NCI-H82 (cell line): ENCODE data around the gene BRIP1.
A peak's percentile ranks its signal among the peaks of the same experiment; 100 is the strongest.

Experiments
- DNase-seq: peaks from one replicate; lab custom pipeline; 2025; lab: John Stamatoyannopoulos, UW

Gene BRIP1

DNA sequence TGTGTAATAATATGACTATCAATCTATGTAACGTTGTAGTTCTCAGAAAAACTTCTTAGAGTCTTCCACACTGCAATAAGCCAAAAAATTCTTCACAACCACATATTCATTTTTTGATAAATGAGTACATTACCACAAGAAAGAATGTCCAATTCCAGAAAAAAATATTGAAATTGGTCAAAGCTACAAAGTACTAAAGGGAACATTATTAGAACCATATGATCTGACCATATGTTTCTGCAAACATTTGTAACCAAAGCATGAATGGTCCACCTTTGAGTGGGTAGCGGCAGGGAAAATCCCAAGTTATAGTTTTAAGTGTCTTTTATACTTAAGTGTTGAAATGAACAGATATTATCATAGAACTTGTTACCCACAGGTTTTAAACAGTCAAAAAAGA is 200.6 kb downstream of the BRIP1 start:
- DNase-seq: no peak

DNA sequence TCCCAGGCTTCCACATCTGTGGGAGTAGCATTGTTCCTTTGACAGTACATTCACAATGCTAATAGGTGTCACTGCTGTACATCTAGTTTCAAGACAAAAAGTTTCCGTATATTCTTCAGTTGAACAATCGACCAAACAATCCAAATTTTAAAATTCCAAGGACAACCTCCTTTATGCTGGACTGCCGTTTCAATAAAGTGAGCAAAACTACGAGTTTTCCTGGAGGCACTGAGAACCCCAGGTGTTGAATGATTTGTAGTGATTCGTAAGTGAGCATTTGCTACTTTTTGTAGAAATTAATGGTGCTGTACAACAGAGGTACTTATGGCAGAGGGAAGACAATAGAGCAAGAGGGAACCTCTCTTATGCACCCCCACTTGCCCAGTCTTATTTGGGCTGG is 201.1 kb downstream of the BRIP1 start:
- DNase-seq: no peak

- DNase-seq: peak; percentile 74
Observed at GRCh38 chr17:61660746-61661485, 202.4 kb downstream of the BRIP1 start.

GRCh38 chr17:61659437-61659836 is 203.9 kb downstream of the BRIP1 start:
- DNase-seq: no peak

GRCh38 chr17:61658183-61658582 is 205.1 kb downstream of the BRIP1 start:
- DNase-seq: no peak

DNA sequence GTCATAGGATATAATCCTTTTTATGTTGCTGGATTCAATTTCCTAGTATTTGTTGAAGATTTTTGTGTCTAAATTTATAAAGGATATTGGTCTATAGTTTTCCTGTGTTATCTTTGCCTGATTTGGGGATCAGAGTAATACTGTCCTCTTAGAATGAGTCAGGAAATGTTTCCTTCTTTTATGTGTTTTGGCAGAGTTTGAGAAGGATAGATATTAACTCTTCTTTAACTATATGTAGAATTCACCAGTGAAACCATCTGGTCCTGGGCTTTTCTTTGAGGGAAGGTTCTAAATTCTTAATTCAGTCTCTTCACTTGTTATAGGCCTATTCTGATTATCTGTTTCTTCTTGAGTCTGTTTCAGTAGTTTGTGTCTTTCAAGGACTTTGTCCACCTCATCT is 206.0 kb downstream of the BRIP1 start:
- DNase-seq: no peak

DNA sequence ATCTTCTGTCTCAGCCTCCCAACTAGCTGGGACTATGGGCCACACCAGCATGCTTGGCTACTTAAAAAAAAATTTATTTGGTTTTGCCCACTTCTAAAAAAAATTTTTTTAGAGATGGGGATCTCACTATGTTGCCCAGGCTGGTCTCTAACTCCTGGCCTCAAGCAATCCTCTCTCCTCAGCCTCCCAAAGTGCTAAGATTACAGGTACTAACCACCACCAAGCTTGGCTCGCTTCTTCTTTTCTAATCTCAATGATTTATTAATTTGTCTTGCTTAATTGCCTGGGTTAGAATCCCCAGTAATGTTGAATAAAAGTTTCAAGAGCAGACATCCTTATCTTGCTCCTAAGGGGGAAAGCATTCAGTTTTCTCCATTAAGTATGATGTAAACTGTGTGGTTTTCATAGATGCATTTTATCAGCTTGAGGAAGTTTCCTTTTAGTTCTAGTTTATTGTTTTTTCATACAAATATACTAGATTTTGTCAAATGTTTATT is 206.6 kb downstream of the BRIP1 start:
- no peak for DNase-seq

DNA sequence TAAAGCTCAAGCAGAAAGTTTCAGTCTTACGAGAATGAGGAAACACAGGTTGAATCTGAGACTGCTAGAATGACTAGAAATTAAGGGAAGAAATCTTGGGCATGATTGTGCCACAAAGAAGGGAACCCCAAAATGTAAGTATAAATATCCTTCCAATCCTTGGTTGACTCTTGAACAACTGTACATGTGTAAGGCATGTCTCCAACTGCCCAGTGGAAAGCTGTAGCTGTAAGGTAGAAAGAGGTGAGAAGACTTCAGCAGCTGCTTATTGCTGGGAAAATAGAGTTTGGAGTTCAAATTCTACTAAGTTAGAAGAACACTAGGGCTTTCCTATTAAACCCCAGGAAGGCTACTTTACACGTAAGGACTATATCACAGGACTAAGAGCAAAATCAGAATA is 212.6 kb downstream of the BRIP1 start:
- DNase-seq: no peak

- no peak for DNase-seq
Observed at GRCh38 chr17:61648587-61648986, 214.7 kb downstream of the BRIP1 start.

GRCh38 chr17:61647047-61647446 is 216.3 kb downstream of the BRIP1 start:
- DNase-seq: no peak

- DNase-seq: no peak
Observed at GRCh38 chr17:61646482-61646881, 216.8 kb downstream of the BRIP1 start.

- DNase-seq: peak; percentile 71
Observed at GRCh38 chr17:61645920-61646319, 217.4 kb downstream of the BRIP1 start.

DNA sequence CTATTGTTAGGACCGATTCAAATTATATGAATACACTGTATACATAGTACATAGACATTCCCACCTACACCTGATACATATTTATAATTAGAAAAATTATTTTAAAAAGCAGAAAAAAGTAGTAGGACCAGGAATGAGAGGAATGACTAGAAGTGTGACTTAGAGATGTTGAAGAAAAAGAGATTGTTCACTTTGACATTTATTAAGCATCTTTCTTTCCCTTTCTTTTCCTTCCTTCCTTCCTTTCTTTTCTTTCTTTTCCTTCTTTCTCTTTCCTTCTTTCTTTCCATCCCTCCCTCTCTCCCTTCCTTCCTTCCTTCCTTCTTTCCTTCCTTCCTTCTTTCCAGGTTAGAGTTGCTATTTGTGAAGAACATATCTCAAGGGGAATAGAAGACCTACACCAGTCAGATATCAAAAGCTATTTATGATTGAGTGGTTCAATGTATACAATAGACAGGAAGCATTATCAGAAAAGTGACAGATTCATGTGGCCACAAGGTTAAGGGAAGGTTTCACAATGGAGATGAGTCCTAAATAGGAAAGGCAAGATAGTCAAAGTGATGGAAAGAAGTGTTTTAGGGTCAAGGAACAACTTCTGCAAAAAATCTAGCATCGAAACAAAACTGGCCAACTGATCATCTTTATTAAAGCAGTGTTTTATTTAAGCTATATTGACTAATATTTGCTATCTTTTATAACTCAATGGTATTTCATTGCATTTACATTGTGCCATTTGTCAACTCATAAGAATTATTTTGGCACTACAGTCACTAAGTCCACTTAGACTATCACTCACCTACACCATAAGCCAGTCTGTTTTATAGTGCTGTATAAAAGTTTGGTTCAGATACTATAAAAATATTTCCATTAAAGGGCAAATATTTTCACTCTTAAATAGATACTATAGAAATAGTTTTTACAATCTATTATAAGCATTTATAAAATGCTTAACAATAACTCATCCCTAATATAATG is 218.2 kb downstream of the BRIP1 start:
- DNase-seq: no peak

- DNase-seq: no peak
Observed at GRCh38 chr17:61642768-61643167, 220.6 kb downstream of the BRIP1 start.

DNA sequence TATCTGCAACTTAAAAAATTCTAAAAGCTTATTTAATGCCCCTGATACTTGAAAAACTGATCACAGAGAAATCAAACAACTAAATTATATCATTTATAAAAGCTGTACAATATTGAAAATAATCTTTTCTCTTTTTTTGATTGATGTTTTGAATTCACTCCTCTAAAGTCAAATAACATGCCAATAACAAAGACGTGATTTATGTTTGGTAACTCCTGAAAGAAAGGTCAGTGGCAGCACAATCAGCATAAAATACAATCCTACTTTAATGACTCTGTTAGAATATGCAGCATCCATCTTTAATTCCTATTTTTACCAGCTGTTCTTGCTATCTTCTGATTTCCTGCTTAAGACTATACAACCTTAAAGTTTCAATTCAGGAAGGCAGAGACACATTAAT is 221.6 kb downstream of the BRIP1 start:
- no peak for DNase-seq

GRCh38 chr17:61641084-61641483 is 222.2 kb downstream of the BRIP1 start:
- DNase-seq: no peak

DNA sequence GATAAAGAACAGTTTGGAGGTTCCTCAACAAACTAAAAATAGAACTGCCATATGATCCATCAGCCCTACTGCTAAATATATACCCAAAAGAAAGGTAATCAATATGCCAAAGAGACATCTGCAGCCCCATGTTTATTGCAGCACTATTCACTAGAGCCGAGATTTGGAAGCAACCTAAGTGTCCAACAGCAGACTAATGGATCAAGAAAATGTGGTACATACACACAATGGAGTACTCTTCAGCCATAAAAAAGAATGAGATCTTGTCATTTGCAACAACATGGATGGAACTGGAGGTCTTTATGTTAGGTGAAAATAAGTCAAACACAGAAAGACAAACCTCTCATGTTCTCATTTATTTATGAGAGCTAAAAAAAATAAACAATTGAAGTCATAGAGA is 223.5 kb downstream of the BRIP1 start:
- no peak for DNase-seq

DNA sequence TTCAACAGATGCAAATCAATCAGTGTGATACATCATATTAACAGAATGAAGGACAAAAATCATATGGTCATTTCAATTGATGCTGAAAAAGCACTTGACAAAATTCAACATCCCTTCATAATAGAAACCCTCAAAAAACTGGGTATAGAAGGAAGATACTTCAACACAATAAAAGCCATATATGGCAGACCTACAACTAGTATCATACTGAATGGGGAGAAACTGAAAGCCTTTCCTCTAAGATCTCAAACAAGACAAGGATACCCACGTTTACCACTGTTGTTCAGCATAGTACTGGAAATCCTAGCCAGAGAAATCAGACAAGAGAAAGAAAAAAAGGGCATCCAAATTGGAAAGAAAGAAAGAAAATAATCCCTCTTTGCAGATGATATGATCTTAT is 225.2 kb downstream of the BRIP1 start:
- no peak for DNase-seq

DNA sequence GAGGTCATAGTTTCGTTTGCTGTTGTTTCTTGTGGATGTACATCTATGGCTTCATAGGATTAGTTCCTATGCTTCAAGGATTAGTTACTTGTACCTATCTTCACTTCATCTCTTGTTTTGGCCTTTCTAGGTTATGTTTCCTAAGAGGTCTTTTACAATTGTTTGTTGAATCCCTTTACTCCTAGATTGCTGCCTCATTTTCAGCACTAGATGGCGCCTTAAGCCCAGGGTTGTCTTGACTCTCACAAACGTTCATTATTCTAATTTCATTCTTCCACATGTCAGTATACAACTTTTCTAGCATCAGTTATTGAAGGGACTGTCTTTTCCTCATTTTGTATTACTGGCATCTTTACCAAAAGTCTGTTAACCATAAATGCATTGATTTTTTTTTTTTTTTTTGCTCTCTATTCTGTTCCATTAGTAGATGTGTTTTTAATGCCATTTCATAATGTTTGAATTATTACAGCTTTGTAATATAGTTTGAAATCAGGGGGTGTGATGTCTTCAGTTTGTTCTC is 227.4 kb downstream of the BRIP1 start:
- DNase-seq: peak; percentile 80

GRCh38 chr17:61634942-61635538 is 228.3 kb downstream of the BRIP1 start:
- DNase-seq: no peak

DNA sequence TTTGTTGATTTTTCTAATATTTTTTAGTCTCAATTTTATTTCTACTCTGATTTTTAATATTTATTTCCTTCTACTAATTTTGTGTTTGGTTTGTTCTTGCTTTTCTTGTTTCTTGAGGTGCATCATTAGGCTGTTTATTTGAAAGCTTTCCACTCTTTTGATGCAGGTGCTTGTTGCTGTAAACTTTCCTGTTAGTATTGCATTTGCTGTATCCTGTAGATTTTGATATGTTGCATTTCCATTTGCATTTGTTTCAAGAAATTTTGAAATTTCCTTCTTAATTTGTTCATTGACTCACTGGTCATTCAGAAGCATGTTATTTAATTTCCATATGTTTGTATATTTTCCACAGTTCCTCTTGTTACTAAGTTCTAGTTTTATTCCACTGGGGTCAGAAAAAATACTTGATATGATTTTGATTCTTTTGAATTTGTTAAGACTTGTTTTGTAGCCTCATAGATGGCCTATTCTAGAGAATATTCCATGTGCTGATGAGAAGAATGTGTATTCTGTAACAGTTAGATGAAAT is 229.3 kb downstream of the BRIP1 start:
- no peak for DNase-seq

GRCh38 chr17:61632826-61633225 is 230.5 kb downstream of the BRIP1 start:
- no peak for DNase-seq
